Spleen (tissue), 7 donors: Measurements from ENCODE around the gene NUP37.

Experiments
- POLR2A ChIP-seq, 3 donors: fragments of 450-650 bp; IDR thresholded peaks; one replicate each; pipeline ENCODE4 v1.5.1; 2017; ENCODE audit warnings: antibody characterized with exemption in 3 of 3, mild to moderate bottlenecking in 1 of 3
- POLR2AphosphoS5 ChIP-seq, 3 donors: sonication (generic); formaldehyde crosslinking; IDR thresholded peaks; one replicate each; pipeline ENCODE4 v1.5.1; 2017; ENCODE audit warnings: antibody characterized with exemption in 3 of 3
- TF ChIP-seq, protein P1 (sequence below), 11 experiments: fragments of 200-600 bp in 7 of 11; fragments of 450-650 bp in 4 of 11; sonication (generic) in 4 of 11; IDR thresholded peaks in 8 of 11; conservative IDR thresholded peaks in 3 of 11; 1 replicate in 7 of 11; 2 replicates in 4 of 11; pipeline versions ENCODE4 v1.4.0 to v1.8.0; 2016 to 2021; ENCODE audit warnings: antibody characterized with exemption in 11 of 11, inconsistent platforms in 4 of 11, mild to moderate bottlenecking in 1 of 11
- donor health status: DM: no; HTN: no; CAD: no; lungs with moderate emphysema.
- donor health status: DM: no; HTN: no; CAD: no.
- donor health status: DM: no; HTN: no; CAD: no.

DNA sequence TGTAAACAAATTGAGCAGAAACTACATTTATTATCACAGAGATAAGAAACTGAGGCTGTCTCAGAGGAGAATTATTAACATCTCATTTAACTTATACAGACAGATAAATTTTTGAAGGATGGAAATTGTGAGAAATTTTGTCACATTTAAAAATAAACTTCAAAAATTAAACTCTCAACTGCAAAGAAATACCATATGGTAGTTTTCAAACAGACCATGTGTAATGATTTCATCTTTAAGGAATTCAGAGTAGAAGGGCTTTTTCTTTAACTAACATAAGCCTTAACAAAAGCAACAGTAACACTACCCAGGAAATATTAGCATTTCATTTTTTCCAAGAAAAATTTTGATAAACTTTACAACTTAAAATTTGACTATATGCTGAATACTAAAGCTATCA is 26.6 kb downstream of the NUP37 start:
- no peak for TF ChIP-seq POLR2AphosphoS5 (IDR thresholded peaks at IDR 0.05)
- TF ChIP-seq, protein P1, sequence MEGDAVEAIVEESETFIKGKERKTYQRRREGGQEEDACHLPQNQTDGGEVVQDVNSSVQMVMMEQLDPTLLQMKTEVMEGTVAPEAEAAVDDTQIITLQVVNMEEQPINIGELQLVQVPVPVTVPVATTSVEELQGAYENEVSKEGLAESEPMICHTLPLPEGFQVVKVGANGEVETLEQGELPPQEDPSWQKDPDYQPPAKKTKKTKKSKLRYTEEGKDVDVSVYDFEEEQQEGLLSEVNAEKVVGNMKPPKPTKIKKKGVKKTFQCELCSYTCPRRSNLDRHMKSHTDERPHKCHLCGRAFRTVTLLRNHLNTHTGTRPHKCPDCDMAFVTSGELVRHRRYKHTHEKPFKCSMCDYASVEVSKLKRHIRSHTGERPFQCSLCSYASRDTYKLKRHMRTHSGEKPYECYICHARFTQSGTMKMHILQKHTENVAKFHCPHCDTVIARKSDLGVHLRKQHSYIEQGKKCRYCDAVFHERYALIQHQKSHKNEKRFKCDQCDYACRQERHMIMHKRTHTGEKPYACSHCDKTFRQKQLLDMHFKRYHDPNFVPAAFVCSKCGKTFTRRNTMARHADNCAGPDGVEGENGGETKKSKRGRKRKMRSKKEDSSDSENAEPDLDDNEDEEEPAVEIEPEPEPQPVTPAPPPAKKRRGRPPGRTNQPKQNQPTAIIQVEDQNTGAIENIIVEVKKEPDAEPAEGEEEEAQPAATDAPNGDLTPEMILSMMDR (IDR thresholded peaks at IDR 0.05 in 8 of 11, conservative IDR thresholded peaks at IDR 0.05 in 3 of 11): no peak
- no peak for TF ChIP-seq POLR2A (IDR thresholded peaks at IDR 0.05)
